ENCODE measurements around the gene RIC1.

Gene RIC1

DNA sequence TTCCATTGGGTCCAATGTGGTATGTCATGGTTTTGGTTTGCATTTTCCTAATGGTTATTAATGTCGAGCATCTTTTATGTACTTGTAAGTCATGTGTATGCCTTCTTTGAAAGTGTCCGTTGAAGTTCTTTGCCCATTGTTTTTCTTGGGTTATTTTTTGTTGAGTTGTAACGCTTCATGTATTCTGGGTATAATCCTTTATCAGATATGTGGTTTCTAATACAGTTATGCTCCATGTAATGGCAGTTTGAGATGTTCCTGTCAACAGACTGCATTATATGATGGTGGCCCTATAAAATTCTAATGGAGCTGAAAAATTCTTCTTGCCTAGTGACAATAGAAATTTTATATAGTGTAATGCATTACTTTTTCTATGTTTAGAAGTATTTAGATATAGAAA is 17.2 kb downstream of the RIC1 start:
- no peak overlapping the region for H3K4me2 ChIP-seq (ENCODE audit: low read length)
- no peak overlapping the region for H3K4me3 ChIP-seq (ENCODE audit: low read depth, low read length)
- no peaks in the 10 kb centered on the region for H3K27me3 ChIP-seq (ENCODE audit: insufficient read depth, low read length)
- H4K12ac ChIP-seq (ENCODE audit: low read depth, low read length), result no peak overlapping the region
- no peak overlapping the region for H3K23ac ChIP-seq (ENCODE audit: low read length)
- no peaks in the 10 kb centered on the region for H3K36me3 ChIP-seq (ENCODE audit: control insufficient read depth in 1 of 2, insufficient read depth in 2 of 2, low read length in 2 of 2)
- DNase-seq, result no peak
- H3K27ac ChIP-seq (ENCODE audit: low read depth, low read length), result no peak overlapping the region
- H3K9me3 ChIP-seq (ENCODE audit: insufficient read depth, low read depth, low read length), result no peaks in the 10 kb centered on the region
- H2BK5ac ChIP-seq (ENCODE audit: low read depth, low read length, poor library complexity), result no peak overlapping the region
- no peak overlapping the region for H2BK120ac ChIP-seq (ENCODE audit: insufficient read depth, low read length, poor library complexity)
- H3K14ac ChIP-seq (ENCODE audit: low read length), result no peak overlapping the region
- peaks cover 11 to 16% of the 10 kb centered on the region in 2 experiments for H3K4me1 ChIP-seq (ENCODE audit: control insufficient read depth in 1 of 2, insufficient read depth in 2 of 2, low read length in 2 of 2)
- H3K79me2 ChIP-seq (ENCODE audit: control insufficient read depth, insufficient read depth, low read length, poor library complexity), result peaks cover 9% of the 10 kb centered on the region
- H2BK12ac ChIP-seq (ENCODE audit: low read length), result no peak overlapping the region
- WGBS (ENCODE audit: extremely low coverage, insufficient coverage, insufficient read length), result no CpG with 5 or more reads among the region's 3 CpGs
- H3K4ac ChIP-seq (ENCODE audit: low read depth, low read length), result no peak overlapping the region
- no peak overlapping the region for H3K9ac ChIP-seq (ENCODE audit: low read length)
- no peak overlapping the region for H4K8ac ChIP-seq (ENCODE audit: low read depth, low read length)
- no peaks in the 10 kb centered on the region for H3K79me1 ChIP-seq (ENCODE audit: low read length)
- no peak overlapping the region for H2AK5ac ChIP-seq (ENCODE audit: low read length)
- no peak overlapping the region for H3K18ac ChIP-seq (ENCODE audit: low read length)
- no peak overlapping the region for H2AFZ ChIP-seq (ENCODE audit: insufficient read depth, low read length, poor library complexity)
- no peak overlapping the region for H4K91ac ChIP-seq (ENCODE audit: low read depth, low read length)

- no peak overlapping the region for H4K91ac ChIP-seq (ENCODE audit: low read depth, low read length)
- H3K9me3 ChIP-seq (ENCODE audit: insufficient read depth, low read depth, low read length), result no peaks in the 10 kb centered on the region
- H2BK5ac ChIP-seq (ENCODE audit: low read depth, low read length, poor library complexity), result no peak overlapping the region
- no peak overlapping the region for H3K23ac ChIP-seq (ENCODE audit: low read length)
- H3K4me3 ChIP-seq (ENCODE audit: low read depth, low read length), result no peak overlapping the region
- peaks cover 11 to 15% of the 10 kb centered on the region in 2 experiments for H3K4me1 ChIP-seq (ENCODE audit: control insufficient read depth in 1 of 2, insufficient read depth in 2 of 2, low read length in 2 of 2)
- H3K9ac ChIP-seq (ENCODE audit: low read length), result no peak overlapping the region
- H3K79me1 ChIP-seq (ENCODE audit: low read length), result no peaks in the 10 kb centered on the region
- H3K27ac ChIP-seq (ENCODE audit: low read depth, low read length), result no peak overlapping the region
- no peaks in the 10 kb centered on the region for H3K36me3 ChIP-seq (ENCODE audit: control insufficient read depth in 1 of 2, insufficient read depth in 2 of 2, low read length in 2 of 2)
- H3K14ac ChIP-seq (ENCODE audit: low read length), result no peak overlapping the region
- H2BK12ac ChIP-seq (ENCODE audit: low read length), result no peak overlapping the region
- H2BK120ac ChIP-seq (ENCODE audit: insufficient read depth, low read length, poor library complexity), result no peak overlapping the region
- peak overlapping the region; percentile 71 for H3K4ac ChIP-seq (ENCODE audit: low read depth, low read length)
- no peak overlapping the region for H2AK5ac ChIP-seq (ENCODE audit: low read length)
- H3K79me2 ChIP-seq (ENCODE audit: control insufficient read depth, insufficient read depth, low read length, poor library complexity), result peaks cover 10% of the 10 kb centered on the region
- WGBS (ENCODE audit: extremely low coverage, insufficient coverage, insufficient read length), result no CpG with 5 or more reads among the region's 2 CpGs
- H3K4me2 ChIP-seq (ENCODE audit: low read length), result no peak overlapping the region
- H4K8ac ChIP-seq (ENCODE audit: low read depth, low read length), result no peak overlapping the region
- no peak overlapping the region for H4K12ac ChIP-seq (ENCODE audit: low read depth, low read length)
- no peak for DNase-seq
- H3K18ac ChIP-seq (ENCODE audit: low read length), result peak overlapping the region; percentile 30
- no peak overlapping the region for H2AFZ ChIP-seq (ENCODE audit: insufficient read depth, low read length, poor library complexity)
- no peaks in the 10 kb centered on the region for H3K27me3 ChIP-seq (ENCODE audit: insufficient read depth, low read length)
Measured at GRCh38 chr9:5650356-5651105, 21.6 kb downstream of the RIC1 start.

- Histone ChIP-seq H2AK5ac (ENCODE audit: low read length) (no peak overlapping the region), H2BK5ac (ENCODE audit: low read depth, low read length, poor library complexity) (no peak overlapping the region), H3K79me1 (ENCODE audit: low read length) (no peaks in the 10 kb centered on the region), H3K9ac (ENCODE audit: low read length) (no peak overlapping the region), H2BK120ac (ENCODE audit: insufficient read depth, low read length, poor library complexity) (no peak overlapping the region), H3K4me1 (ENCODE audit: control insufficient read depth in 1 of 2, insufficient read depth in 2 of 2, low read length in 2 of 2) (peaks cover 11 to 15% of the 10 kb centered on the region in 2 experiments), H3K4me2 (ENCODE audit: low read length) (no peak overlapping the region), H3K4me3 (ENCODE audit: low read depth, low read length) (no peak overlapping the region), H4K12ac (ENCODE audit: low read depth, low read length) (no peak overlapping the region), H3K9me3 (ENCODE audit: insufficient read depth, low read depth, low read length) (no peaks in the 10 kb centered on the region), H2BK12ac (ENCODE audit: low read length) (no peak overlapping the region), H3K14ac (ENCODE audit: low read length) (no peak overlapping the region), H3K4ac (ENCODE audit: low read depth, low read length) (peak overlapping the region; percentile 30), H2AFZ (ENCODE audit: insufficient read depth, low read length, poor library complexity) (no peak overlapping the region), H3K27ac (ENCODE audit: low read depth, low read length) (no peak overlapping the region), H3K23ac (ENCODE audit: low read length) (no peak overlapping the region), H3K79me2 (ENCODE audit: control insufficient read depth, insufficient read depth, low read length, poor library complexity) (peaks cover 10% of the 10 kb centered on the region), H3K27me3 (ENCODE audit: insufficient read depth, low read length) (no peaks in the 10 kb centered on the region), H4K91ac (ENCODE audit: low read depth, low read length) (no peak overlapping the region), H3K36me3 (ENCODE audit: control insufficient read depth in 1 of 2, insufficient read depth in 2 of 2, low read length in 2 of 2) (no peaks in the 10 kb centered on the region), H4K8ac (ENCODE audit: low read depth, low read length) (no peak overlapping the region), H3K18ac (ENCODE audit: low read length) (no peak overlapping the region)
- DNase-seq, result no peak
Measured at GRCh38 chr9:5651246-5651645, 22.3 kb downstream of the RIC1 start.

DNA sequence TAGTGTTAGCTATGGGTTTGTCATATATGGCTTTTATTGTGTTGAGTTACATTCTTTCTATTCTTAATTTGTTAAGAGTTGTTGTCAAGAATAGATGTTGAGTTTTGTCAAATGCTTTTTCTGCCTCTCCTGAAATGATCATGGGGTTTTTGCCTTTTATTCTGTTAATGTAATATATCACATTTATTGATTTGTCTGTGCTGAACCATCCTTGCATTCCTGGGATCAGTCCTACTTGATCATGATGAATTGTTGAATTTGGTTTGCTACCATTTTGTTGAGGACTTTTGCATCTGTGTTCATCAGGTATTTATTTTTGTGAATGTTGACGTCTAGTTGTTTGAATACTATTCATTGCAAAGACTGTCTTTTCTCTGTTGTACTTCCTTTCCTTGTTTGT is 23.9 kb downstream of the RIC1 start:
- H3K79me1 ChIP-seq (ENCODE audit: low read length), result no peaks in the 10 kb centered on the region
- WGBS (ENCODE audit: extremely low coverage, insufficient coverage, insufficient read length), result no CpG with 5 or more reads among the region's 1 CpG
- no peaks in the 10 kb centered on the region for H3K9me3 ChIP-seq (ENCODE audit: insufficient read depth, low read depth, low read length)
- no peaks in the 10 kb centered on the region for H3K27me3 ChIP-seq (ENCODE audit: insufficient read depth, low read length)
- H2BK5ac ChIP-seq (ENCODE audit: low read depth, low read length, poor library complexity), result no peak overlapping the region
- H3K4me2 ChIP-seq (ENCODE audit: low read length), result no peak overlapping the region
- no peak overlapping the region for H3K23ac ChIP-seq (ENCODE audit: low read length)
- H2AK5ac ChIP-seq (ENCODE audit: low read length), result no peak overlapping the region
- H3K79me2 ChIP-seq (ENCODE audit: control insufficient read depth, insufficient read depth, low read length, poor library complexity), result peaks cover 10% of the 10 kb centered on the region
- no peak overlapping the region for H3K27ac ChIP-seq (ENCODE audit: low read depth, low read length)
- H4K8ac ChIP-seq (ENCODE audit: low read depth, low read length), result no peak overlapping the region
- H2BK12ac ChIP-seq (ENCODE audit: low read length), result no peak overlapping the region
- H2AFZ ChIP-seq (ENCODE audit: insufficient read depth, low read length, poor library complexity), result no peak overlapping the region
- H2BK120ac ChIP-seq (ENCODE audit: insufficient read depth, low read length, poor library complexity), result no peak overlapping the region
- H4K12ac ChIP-seq (ENCODE audit: low read depth, low read length), result no peak overlapping the region
- peaks cover 11 to 15% of the 10 kb centered on the region in 2 experiments for H3K4me1 ChIP-seq (ENCODE audit: control insufficient read depth in 1 of 2, insufficient read depth in 2 of 2, low read length in 2 of 2)
- DNase-seq, result no peak
- no peak overlapping the region for H3K4me3 ChIP-seq (ENCODE audit: low read depth, low read length)
- H3K9ac ChIP-seq (ENCODE audit: low read length), result no peak overlapping the region
- no peak overlapping the region for H4K91ac ChIP-seq (ENCODE audit: low read depth, low read length)
- H3K18ac ChIP-seq (ENCODE audit: low read length), result no peak overlapping the region
- H3K14ac ChIP-seq (ENCODE audit: low read length), result no peak overlapping the region
- no peaks in the 10 kb centered on the region for H3K36me3 ChIP-seq (ENCODE audit: control insufficient read depth in 1 of 2, insufficient read depth in 2 of 2, low read length in 2 of 2)
- H3K4ac ChIP-seq (ENCODE audit: low read depth, low read length), result no peak overlapping the region
